ENCODE measurements around the gene PROM1. TPM values are rescaled to one million over a fixed set of nuclear protein-coding genes. Genes with fewer than 3 reads are reported as not detected.

PROM1 gene
- total RNA-seq, 3 donors from 2014 or later: 0.64 to 106 (median 40.0) TPM

GRCh38 chr4:15936495-15936894, 147.3 kb downstream of the PROM1 start:
- no peaks in the 10 kb centered on the region for H3K4me1 ChIP-seq
- no peak overlapping the region for H3K27ac ChIP-seq
- no peaks in the 10 kb centered on the region for H3K36me3 ChIP-seq
- TF ChIP-seq POLR2AphosphoS5 (IDR thresholded peaks at IDR 0.05): no peak
- no peak for TF ChIP-seq POLR2A (IDR thresholded peaks at IDR 0.05)
- TF ChIP-seq CTCF (IDR thresholded peaks at IDR 0.05): no peak
- DNase-seq (ENCODE audit: low spot score in 2 of 2): no peak
- H3K9me3 ChIP-seq: no peaks in the 10 kb centered on the region
- intact Hi-C loops (cut with DNase I; ENCODE audit: low total_unique reads): no loop called here
- no peak overlapping the region for H3K4me3 ChIP-seq
- no peaks in the 10 kb centered on the region for H3K27me3 ChIP-seq

GRCh38 chr4:15935504-15936402, 148.1 kb downstream of the PROM1 start:
- intact Hi-C loops (cut with DNase I; ENCODE audit: low total_unique reads): no loop called here
- no peaks in the 10 kb centered on the region for H3K27me3 ChIP-seq
- no peak for TF ChIP-seq POLR2A (IDR thresholded peaks at IDR 0.05)
- no peak for TF ChIP-seq CTCF (IDR thresholded peaks at IDR 0.05)
- no peak for TF ChIP-seq POLR2AphosphoS5 (IDR thresholded peaks at IDR 0.05)
- no peaks in the 10 kb centered on the region for H3K9me3 ChIP-seq
- no peak for DNase-seq (ENCODE audit: low spot score in 2 of 2)
- no peaks in the 10 kb centered on the region for H3K36me3 ChIP-seq
- no peaks in the 10 kb centered on the region for H3K4me1 ChIP-seq
- no peak overlapping the region for H3K27ac ChIP-seq
- no peak overlapping the region for H3K4me3 ChIP-seq

- intact Hi-C loops (cut with DNase I; ENCODE audit: low total_unique reads): no loop called here
- no peaks in the 10 kb centered on the region for H3K27me3 ChIP-seq
- H3K4me3 ChIP-seq: no peak overlapping the region
- H3K4me1 ChIP-seq: no peaks in the 10 kb centered on the region
- TF ChIP-seq CTCF (IDR thresholded peaks at IDR 0.05) (no peak), POLR2AphosphoS5 (IDR thresholded peaks at IDR 0.05) (no peak), POLR2A (IDR thresholded peaks at IDR 0.05) (no peak)
- no peaks in the 10 kb centered on the region for H3K9me3 ChIP-seq
- DNase-seq (ENCODE audit: low spot score in 2 of 2): no peak
- H3K36me3 ChIP-seq: no peaks in the 10 kb centered on the region
- H3K27ac ChIP-seq: no peak overlapping the region
Observed at GRCh38 chr4:15934259-15934658, 149.6 kb downstream of the PROM1 start.

- no peaks in the 10 kb centered on the region for H3K27me3 ChIP-seq
- TF ChIP-seq POLR2A (IDR thresholded peaks at IDR 0.05) (no peak), POLR2AphosphoS5 (IDR thresholded peaks at IDR 0.05) (no peak), CTCF (IDR thresholded peaks at IDR 0.05) (no peak)
- no peaks in the 10 kb centered on the region for H3K4me1 ChIP-seq
Observed at GRCh38 chr4:15931451-15932210, 152.2 kb downstream of the PROM1 start.

GRCh38 chr4:15930314-15930713, 153.5 kb downstream of the PROM1 start:
- H3K4me1 ChIP-seq: no peaks in the 10 kb centered on the region
- TF ChIP-seq CTCF (IDR thresholded peaks at IDR 0.05): no peak
- H3K4me3 ChIP-seq: no peak overlapping the region
- H3K9me3 ChIP-seq: no peaks in the 10 kb centered on the region
- intact Hi-C loops (cut with DNase I; ENCODE audit: low total_unique reads): no loop called here
- no peaks in the 10 kb centered on the region for H3K36me3 ChIP-seq
- H3K27ac ChIP-seq: no peak overlapping the region
- no peak for DNase-seq (ENCODE audit: low spot score in 2 of 2)
- no peaks in the 10 kb centered on the region for H3K27me3 ChIP-seq

More at GRCh38 chr4:15931451-15932210, 152.2 kb downstream of the PROM1 start:
- Histone ChIP-seq H3K36me3 (no peaks in the 10 kb centered on the region), H3K4me3 (no peak overlapping the region), H3K27ac (no peak overlapping the region), H3K9me3 (no peaks in the 10 kb centered on the region)
- intact Hi-C loops (cut with DNase I; ENCODE audit: low total_unique reads): no loop called here
- no peak for DNase-seq (ENCODE audit: low spot score in 2 of 2)
